Activated naive CD4-positive, alpha-beta T cell treated with anti-CD3 and anti-CD28 coated beads, Interleukin-2, amount 50 U/mL, for 72 hours (primary cell): Measurements from ENCODE around the gene APBA3. TPM values are rescaled to one million over a fixed set of nuclear protein-coding genes. Genes with fewer than 3 reads are reported as not detected.

Experiments
- ATAC-seq, 2 donors: fragments of 150-1000 bp; cut with Tn5 transposase; 2 replicates each; pipeline ENCODE4 v1.10.0; 2021; ENCODE audit warnings: mild to moderate bottlenecking in 2 of 2, moderate library complexity in 2 of 2
- DNase-seq, 2 donors: peaks; one replicate each; pipeline ENCODE4 v3.0.0; 2021 to 2022; ENCODE audit warnings: low spot score in 2 of 2
- H3K27ac Mint-ChIP-seq, 2 donors: one replicate each; pipeline ENCODE4 v1.8.0; 2022; ENCODE audit warnings: mild to moderate bottlenecking in 2 of 2, mixed read lengths in 2 of 2
- H3K36me3 Mint-ChIP-seq, 2 donors: one replicate each; pipeline ENCODE4 v1.8.0; 2022; ENCODE audit warnings: mixed read lengths in 2 of 2
- H3K9me3 Mint-ChIP-seq, 2 donors: one replicate each; pipeline ENCODE4 v1.8.0; 2022; ENCODE audit warnings: mixed read lengths in 2 of 2
- total RNA-seq, 2 donors: library from RNA; stranded (reverse); gene quantifications; one replicate each; pipeline ENCODE4 v1.2.3, GENCODE V29; 2022

The APBA3 gene
- total RNA-seq, 2 donors from 2014 or later = 44.6 to 61.7 TPM

DNA sequence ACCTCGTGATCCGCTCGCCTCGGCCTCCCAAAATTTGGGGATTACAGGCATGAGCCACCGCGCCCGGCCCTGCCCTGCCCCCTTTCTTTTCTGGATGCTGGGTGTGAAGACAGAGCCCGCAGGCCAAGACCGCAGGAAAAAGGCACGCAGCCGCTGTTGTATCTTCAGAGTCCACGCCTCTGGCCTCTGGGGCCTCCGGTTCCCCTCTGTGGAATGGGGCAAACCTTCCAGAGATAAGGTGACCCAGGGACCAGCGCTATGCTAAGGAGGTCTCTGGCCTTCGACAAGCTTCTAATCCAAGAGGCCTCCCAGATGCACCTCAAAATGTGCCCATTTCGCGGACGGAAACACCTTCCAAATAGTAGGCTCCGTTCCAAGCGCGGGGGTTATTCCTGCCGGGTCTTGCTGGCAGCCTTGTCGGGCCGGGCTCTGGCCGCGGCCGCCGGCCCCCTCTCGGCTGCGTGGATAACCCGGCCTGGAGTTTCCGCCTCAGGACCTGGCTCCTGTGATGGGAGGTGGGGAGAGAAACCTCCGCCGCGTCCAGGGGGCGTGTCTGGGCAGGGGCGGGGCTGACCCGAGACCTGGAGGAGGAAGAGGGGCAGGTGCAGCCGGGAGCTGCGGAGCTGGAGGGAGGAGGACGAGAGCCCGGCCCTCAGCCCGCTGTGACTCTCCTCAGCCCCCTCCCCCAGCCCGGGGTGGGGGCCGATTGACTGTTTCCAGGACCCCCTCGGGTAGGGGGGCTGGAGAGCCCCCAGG is 40.2 kb downstream of the APBA3 start:
- Mint-ChIP-seq H3K36me3 (no peaks in the 10 kb centered on the region), H3K27ac (peak overlapping the region in 1 of 2 donors; percentile 57), H3K9me3 (no peaks in the 10 kb centered on the region)
- DNase-seq (peak; percentile 84 to 94), ATAC-seq (peak; percentile 82 to 85)

DNA sequence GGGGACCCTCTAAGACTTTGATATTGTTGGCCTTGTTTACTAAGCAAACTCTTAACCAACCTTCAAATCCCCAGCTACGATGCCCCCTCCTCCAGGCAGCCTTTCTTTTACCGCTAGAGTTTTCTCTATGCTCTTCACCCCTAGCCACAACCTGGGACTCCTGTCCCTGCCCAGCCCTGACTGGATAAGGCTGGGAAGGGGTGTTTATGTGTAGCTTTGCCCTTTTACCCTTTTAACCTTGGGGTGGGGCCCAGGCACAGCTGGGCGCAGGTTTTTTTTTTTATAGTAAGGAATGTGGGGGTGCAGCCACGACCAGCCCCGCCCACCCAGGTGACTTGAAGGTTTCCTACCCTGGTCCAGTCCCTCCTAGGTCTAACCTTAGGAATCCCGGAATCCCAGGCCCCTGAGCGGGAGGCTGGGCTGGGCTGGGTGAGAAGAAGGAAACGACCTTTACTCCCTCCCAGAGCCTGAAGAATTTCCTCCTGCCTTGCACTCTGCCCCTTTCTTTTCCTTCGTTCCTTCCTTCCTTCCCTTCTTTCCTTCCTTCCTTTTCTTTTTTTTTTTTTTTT is 41.1 kb downstream of the APBA3 start:
- Mint-ChIP-seq H3K27ac (no peak overlapping the region), H3K9me3 (no peaks in the 10 kb centered on the region), H3K36me3 (no peaks in the 10 kb centered on the region)
- DNase-seq (no peak), ATAC-seq (no peak)

DNA sequence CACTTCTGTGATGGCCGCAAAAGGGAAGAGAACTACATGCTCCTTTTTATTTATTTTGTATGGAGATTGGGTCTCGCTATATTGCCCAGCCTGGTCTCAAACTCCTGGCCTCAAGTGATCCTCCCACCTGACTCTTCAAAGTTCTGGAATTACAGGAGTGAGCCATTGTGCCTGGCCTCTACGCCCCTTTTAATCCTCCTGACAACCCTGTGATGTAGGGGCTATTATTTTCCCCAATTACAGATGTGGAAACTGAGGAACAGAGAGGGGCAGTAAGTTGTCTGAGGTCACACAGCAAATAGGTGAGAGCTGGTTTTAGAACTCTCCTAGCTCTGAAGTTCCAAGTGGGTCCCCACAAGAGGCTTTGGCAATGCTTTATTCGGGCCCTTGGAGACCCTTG is 41.6 kb downstream of the APBA3 start:
- DNase-seq = no peak
- no peaks in the 10 kb centered on the region for H3K36me3 Mint-ChIP-seq

DNA sequence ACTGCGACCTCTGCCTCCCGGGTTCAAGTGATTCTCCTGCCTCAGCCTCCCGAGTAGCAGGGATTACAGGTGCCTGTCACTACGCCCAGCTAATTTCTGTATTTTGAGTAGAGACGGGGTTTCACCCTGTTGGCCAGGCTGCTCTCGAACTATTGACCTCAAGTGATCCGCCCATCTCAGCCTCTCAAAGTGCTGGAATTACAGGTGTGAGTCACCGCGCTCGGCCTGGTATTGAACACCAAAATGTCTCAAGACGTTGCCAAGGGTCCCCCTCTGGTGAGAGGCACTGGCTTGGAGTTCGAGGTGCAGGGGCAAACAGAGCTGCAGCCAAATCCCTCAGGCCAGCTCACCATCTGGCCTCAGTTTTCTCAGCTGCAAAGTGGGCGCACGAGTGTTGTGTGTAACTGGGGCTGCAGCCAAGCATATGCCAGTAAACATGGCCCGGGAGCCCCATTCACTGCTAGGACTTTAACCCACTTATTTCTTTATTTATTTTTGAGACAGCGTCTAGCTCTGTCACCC is 45.3 kb downstream of the APBA3 start:
- DNase-seq (no peak), ATAC-seq (no peak)
- Mint-ChIP-seq H3K9me3 (no peaks in the 10 kb centered on the region), H3K27ac (peak overlapping the region in 1 of 2 donors; percentile 44), H3K36me3 (no peaks in the 10 kb centered on the region)

More for the DNA sequence above, 41.6 kb downstream of the APBA3 start:
- no peak for ATAC-seq
- H3K9me3 Mint-ChIP-seq = no peaks in the 10 kb centered on the region
- no peak overlapping the region for H3K27ac Mint-ChIP-seq

DNA sequence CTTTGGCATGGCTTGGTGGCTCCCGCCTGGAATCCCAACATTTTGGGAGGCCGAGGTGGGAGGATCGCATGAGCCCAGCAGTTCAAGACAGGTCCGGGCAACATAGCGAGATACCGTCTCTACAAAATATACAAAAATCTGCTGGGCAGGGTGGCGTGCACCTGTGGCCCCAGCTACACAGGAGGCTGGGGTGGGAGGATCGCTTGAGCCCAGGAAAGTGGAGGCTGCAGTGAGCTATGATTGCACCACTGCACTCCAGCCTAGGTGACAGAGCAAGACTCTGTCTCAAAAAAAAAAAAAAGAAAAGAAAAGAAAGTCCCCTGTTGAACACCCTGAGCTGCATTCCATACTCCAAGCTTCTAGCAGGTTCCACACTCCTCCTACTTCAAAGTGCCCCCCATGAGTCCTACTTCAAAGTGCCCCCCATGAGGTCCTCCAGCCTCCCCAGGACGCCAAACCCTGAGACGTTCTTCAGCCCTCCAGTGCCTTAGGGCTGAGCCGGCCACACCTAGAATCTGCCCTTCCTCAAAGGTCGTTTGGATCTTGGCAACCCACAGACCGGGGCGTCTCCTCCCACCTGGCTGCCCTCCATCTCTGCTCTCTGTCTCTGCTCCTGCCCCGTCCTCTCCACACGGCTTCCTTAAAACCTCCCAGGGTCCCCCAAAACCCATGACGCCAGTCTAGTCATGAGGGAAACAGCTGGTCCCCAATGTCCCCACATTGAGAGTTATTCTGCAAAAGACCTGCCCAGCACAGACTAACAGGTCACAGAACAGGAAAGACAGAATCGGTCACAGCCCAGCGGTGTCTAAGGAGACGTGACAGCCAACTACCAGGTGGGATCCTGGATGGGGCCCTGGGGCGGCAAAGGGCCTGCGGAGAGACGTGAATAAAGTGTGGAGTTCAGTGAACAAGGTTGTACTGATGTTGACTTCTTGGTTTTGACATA is 48.6 kb downstream of the APBA3 start:
- no peak for ATAC-seq
- Mint-ChIP-seq H3K27ac (no peak overlapping the region), H3K36me3 (no peaks in the 10 kb centered on the region), H3K9me3 (no peaks in the 10 kb centered on the region)
- no peak for DNase-seq

DNA sequence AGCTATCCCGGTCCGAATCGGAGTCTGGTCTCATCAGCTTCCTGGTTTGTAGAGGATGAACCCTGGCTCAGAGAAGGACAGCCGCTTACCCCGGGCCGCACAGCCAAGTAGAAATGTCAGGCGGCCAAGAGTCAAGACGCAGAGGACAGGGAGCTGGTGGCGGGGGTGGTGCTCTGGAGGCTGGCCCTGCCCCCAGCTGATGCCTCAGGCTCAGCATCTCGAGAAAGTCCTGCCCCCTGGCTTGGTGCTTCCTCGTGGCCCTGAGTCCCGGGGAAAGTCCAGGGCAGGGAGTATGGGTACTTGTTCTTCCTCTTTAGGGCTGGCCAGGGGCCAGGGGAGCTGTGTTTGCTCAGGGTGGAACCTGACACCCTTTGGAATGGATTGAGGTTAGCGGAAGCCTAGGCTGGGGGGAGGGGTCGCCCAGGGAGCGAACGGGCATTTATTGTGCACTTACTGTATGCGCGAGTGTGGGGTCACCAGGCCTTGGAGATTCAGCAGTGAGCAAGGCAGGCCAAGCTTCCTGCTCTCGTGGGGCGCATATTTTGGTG is 51.2 kb downstream of the APBA3 start:
- H3K36me3 Mint-ChIP-seq = no peaks in the 10 kb centered on the region

DNA sequence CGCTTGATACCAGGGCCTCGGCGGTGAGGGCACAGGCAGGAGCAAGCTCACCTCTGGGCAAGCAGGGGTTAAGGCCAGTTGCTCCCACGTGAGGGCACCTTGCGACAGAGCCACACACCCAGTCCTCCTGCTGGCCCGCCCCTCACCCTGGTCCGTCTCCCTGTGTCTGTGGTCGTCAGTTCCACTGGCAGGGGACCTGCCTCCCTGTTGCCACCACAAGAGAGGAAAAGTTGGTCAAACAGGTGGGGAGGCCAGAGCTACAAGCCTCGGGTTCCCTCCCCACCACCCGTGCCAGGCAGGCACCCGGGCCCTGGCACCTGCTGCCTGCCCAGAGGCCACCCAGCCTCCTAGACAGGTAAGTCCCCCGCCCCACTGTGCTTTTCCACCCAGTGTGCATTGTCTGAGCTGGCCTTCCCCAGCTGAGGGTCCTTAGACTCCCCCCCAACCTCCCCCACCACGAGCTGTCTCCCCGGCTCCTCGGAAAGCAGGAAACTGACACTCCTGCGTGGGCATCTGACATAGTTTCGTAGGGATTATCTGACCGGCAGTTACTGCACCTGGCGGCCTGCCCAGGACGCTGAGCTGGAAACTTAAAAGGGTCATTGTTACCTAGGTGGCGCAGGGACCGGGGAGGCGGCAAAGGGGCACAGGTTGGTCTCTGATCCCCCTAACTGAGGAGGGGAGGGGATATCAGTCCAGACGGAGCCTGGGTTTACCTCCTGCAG is 53.1 kb downstream of the APBA3 start, which contains the start of gene TJP3:
TJP3 (plus strand) TSS at position 178 of the 725 bp plus-strand sequence. CDS start 20,049 bp downstream, outside the sequence.
- Mint-ChIP-seq H3K27ac (peak within 1 kb of the TSS in 1 of 2 donors; percentile 74), H3K36me3 (no peaks in the 10 kb centered on the region), H3K9me3 (no peaks in the 10 kb centered on the region)
- ATAC-seq (no peak), DNase-seq (no peak)

More for the DNA sequence above, 51.2 kb downstream of the APBA3 start:
- ATAC-seq = no peak
- no peak for DNase-seq
- Mint-ChIP-seq H3K9me3 (no peaks in the 10 kb centered on the region), H3K27ac (no peak overlapping the region)

DNA sequence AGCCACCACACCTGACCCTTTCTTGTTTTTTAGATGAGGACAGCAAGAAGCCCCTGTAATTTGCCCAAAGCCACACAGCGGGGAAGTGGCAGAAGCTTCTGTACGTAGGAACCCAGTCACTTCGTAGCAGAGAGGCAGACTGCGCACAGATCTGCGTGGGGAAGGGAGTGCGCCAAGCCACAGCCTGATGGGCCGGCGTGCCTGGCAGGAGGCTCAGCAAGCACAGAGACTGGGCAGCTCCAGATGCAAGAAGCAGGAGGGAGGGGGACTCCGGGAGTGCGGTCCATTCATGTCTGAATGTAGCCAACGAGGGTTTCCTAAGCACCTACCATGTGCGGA is 53.7 kb downstream of the APBA3 start:
- no peak overlapping the region for H3K27ac Mint-ChIP-seq
- no peak for ATAC-seq
- no peaks in the 10 kb centered on the region for H3K9me3 Mint-ChIP-seq
- H3K36me3 Mint-ChIP-seq = no peaks in the 10 kb centered on the region
- DNase-seq = no peak

DNA sequence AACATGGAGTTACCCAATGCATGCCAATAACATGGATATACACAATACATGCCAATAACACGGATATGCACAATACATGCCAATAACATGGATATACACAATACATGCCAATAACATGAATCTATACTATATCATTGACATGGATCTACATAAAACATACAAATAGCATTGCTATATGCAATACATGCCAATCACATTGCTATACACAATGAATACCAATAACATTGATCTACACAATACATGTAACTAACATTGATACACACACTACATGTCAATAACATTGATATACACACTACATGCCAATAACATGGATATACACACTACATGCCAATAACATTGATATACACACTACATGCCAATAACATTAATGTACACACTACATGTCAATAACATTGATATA is 60.3 kb downstream of the APBA3 start:
- no peaks in the 10 kb centered on the region for H3K9me3 Mint-ChIP-seq
- no peak for DNase-seq
- no peaks in the 10 kb centered on the region for H3K36me3 Mint-ChIP-seq
- ATAC-seq = no peak
- no peak overlapping the region for H3K27ac Mint-ChIP-seq

Other genes starting within 250 kb of the APBA3 start
- 1 to 10 TPM; 3.0 to 3.8 TPM for gene TEKTIP1, start 222.5 kb downstream of the APBA3 start, total RNA-seq
- gene MFSD12, start 204.1 kb downstream of the APBA3 start, total RNA-seq = 10 to 100 TPM; 40.1 to 47.5 TPM
- gene HMG20B, start 188.7 kb downstream of the APBA3 start, total RNA-seq = 10 to 100 TPM; 66.2 to 86.9 TPM
- 1 to 10 TPM in 1 of 2 donors, under 1 TPM in 1; 0.59 to 1.2 TPM for gene GIPC3, start 176.2 kb downstream of the APBA3 start, total RNA-seq
- 1 to 10 TPM; 1.3 to 1.8 TPM for gene TBXA2R, start 154.8 kb downstream of the APBA3 start, total RNA-seq
- 10 to 100 TPM; 26.0 to 34.2 TPM for gene CACTIN, start 134.9 kb downstream of the APBA3 start, total RNA-seq
- gene PIP5K1C, start 61.2 kb downstream of the APBA3 start, total RNA-seq = 10 to 100 TPM; 11.5 to 13.5 TPM
- gene TJP3, start 53.3 kb downstream of the APBA3 start, total RNA-seq = 1 to 10 TPM; 2.6 to 6.3 TPM
- 10 to 100 TPM; 15.7 to 68.7 TPM for gene MRPL54, start 990 bp upstream of the APBA3 start, total RNA-seq
- not detected for gene RAX2, start 10.5 kb upstream of the APBA3 start, total RNA-seq
- 10 to 100 TPM in 1 of 2 donors, 1 to 10 TPM in 1; 7.4 to 27.8 TPM for gene MATK, start 24.7 kb upstream of the APBA3 start, total RNA-seq
- under 1 TPM; 0.11 to 0.70 TPM for gene ZFR2, start 107.3 kb upstream of the APBA3 start, total RNA-seq
- under 1 TPM in 1 of 2 donors, not detected in 1; 0.39 TPM for gene ATCAY, start 119.0 kb upstream of the APBA3 start, total RNA-seq
- not detected for gene NMRK2, start 171.4 kb upstream of the APBA3 start, total RNA-seq
- gene DAPK3, start 209.4 kb upstream of the APBA3 start, total RNA-seq = 10 to 100 TPM; 28.4 to 61.4 TPM
- gene EEF2, start 223.8 kb upstream of the APBA3 start, total RNA-seq = 1,000 to 10,000 TPM; 3,216 to 3,705 TPM
- 10 to 100 TPM; 28.0 to 30.6 TPM for gene PIAS4, start 246.0 kb upstream of the APBA3 start, total RNA-seq